ENCODE results near the gene CDYL2.

- no peak for TF ChIP-seq TOX (CRISPR knock-in tag; IDR thresholded peaks at IDR 0.05; ENCODE audit: borderline replicate concordance)
- no peak for TF ChIP-seq TSHZ2 (CRISPR knock-in tag; IDR thresholded peaks at IDR 0.05)
- no peak for TF ChIP-seq ZFP3 (CRISPR knock-in tag; IDR thresholded peaks at IDR 0.05)
- TF ChIP-seq ISL1 (CRISPR knock-in tag; IDR thresholded peaks at IDR 0.05), result no peak
- no peak for TF ChIP-seq TCF4 (CRISPR knock-in tag; IDR thresholded peaks at IDR 0.05; ENCODE audit: borderline replicate concordance)
- TF ChIP-seq PATZ1 (CRISPR knock-in tag; IDR thresholded peaks at IDR 0.05; ENCODE audit: borderline replicate concordance), result no peak
- no peak for TF ChIP-seq GLIS3 (CRISPR knock-in tag; IDR thresholded peaks at IDR 0.05)
- TF ChIP-seq ZNF565 (CRISPR knock-in tag; conservative IDR thresholded peaks at IDR 0.05; ENCODE audit: low read depth), result no peak
- TF ChIP-seq POU6F1 (CRISPR knock-in tag; IDR thresholded peaks at IDR 0.05; ENCODE audit: borderline replicate concordance, low read depth), result no peak
- TF ChIP-seq RARB (CRISPR knock-in tag; IDR thresholded peaks at IDR 0.05), result no peak
- no peak for TF ChIP-seq BACH2 (CRISPR knock-in tag; IDR thresholded peaks at IDR 0.05; ENCODE audit: borderline replicate concordance)
- TF ChIP-seq OSR1 (CRISPR knock-in tag; IDR thresholded peaks at IDR 0.05), result no peak
- no peak for TF ChIP-seq ARNTL (CRISPR knock-in tag; IDR thresholded peaks at IDR 0.05; ENCODE audit: borderline replicate concordance, low read depth)
- TF ChIP-seq CSRNP3 (CRISPR knock-in tag; IDR thresholded peaks at IDR 0.05), result no peak
Observed at GRCh38 chr16:80654094-80654862, 150.1 kb downstream of the CDYL2 start.

Measured in SK-N-SH treated with all-trans-retinoic acid at 6 μM for 48 hours (cell line).